MV-4-11 (cell line): ENCODE results near the gene TOM1L2.
A peak's percentile ranks its signal among the peaks of the same experiment; 100 is the strongest.
"Not testable (repeated sequence)": the region's sequence is repeated elsewhere in the genome, so short reads cannot be mapped to it uniquely, and the experiment has no call there.

Experiments used
- DNase-seq: peaks from one replicate; lab custom pipeline; 2025; lab: John Stamatoyannopoulos, UW

TOM1L2 gene

DNA sequence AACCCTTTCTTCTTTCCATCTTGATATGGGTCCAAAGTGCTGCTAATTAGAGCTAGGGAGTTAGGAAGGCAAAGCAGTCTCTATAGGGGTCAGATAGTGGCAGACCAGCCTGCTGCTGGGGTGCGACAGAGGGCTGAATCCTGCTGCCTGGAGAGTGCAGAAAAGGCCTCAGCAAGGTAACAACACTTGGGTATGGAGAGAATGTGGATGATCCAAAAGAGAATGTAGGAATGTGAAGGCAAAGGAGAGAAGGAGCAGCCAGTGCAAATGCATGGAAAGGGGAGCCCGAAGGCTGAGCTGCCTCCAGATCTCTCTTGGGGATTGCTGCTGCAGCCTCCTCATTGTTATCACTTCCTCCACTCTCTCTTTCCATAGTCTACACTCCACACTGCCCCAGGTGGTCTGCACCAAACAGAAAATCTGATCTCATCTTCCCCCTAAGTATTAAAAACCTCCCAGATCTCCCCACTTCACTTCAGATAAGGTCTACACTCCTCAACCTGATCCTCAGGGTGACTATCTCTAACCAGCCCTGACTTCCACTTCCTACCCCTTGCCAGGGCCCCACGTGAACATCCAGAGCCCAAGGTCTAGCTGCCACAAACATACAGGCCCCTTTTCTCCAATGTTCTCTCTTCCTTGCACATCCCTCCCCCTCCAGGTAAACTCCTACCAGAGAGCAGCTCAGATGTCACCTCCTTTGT, 28.8 kb downstream of the TOM1L2 start:
- DNase-seq: no peak

DNA sequence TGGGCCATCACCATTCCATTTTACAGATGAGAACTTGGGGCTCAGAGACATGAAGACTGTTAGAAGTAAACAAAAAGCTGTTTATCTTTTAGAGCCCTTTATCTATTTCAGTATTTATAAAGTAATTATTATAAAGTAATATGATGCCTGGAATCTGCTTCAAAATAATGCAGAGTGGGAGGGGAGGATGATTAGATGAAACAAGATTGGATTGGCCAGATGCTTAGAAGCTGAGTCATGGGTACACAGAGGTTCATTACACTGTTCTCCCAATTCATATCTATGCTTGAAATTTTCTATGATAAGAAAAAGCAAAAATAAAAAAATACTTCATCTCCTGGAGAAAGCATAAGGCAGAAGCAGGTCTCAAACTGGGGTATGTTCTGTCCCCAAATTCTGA, 29.4 kb downstream of the TOM1L2 start:
- DNase-seq: no peak

DNA sequence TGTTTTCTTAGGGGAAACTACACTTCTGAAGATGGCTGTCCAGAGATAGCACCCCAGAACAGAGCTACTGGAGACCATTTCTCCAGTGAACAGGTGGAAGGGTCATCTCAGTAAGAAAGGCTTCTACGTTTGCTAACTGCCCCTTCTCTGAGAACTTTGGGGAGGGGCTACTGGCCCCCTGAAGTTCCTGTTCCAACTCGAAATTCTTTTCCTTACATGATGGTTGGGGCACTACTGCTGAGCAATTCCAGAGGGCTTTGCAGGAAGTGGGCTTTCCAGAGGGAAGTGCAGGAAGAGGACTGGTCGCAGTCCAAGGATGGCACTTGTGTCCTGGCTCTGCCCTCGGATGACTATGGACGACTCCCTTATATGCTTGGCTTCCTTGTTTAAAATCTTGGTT, 31.2 kb downstream of the TOM1L2 start:
- no peak for DNase-seq

DNA sequence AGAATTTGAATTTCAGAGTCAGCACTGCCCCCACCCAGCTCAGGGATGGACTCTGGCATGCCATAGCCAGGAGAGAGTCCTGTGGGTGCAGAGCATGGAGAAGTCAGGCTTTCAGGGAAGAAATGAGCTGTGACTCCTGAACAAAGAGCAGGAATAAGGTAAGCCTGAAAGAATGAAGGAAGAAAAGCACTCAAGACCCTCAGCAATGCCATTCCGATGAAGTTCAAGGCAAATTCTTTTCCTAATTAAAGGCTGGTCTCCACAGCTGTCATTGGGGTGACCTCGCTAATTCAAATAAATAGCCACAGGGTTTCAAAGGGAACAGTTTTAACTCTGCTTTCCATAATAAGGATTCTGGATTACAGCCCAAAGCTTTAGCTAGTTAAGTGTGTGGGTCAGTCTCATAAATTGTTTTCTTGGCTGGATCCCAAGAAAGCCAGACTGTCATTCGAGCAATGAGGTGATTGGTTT, 31.7 kb downstream of the TOM1L2 start:
- no peak for DNase-seq

DNA sequence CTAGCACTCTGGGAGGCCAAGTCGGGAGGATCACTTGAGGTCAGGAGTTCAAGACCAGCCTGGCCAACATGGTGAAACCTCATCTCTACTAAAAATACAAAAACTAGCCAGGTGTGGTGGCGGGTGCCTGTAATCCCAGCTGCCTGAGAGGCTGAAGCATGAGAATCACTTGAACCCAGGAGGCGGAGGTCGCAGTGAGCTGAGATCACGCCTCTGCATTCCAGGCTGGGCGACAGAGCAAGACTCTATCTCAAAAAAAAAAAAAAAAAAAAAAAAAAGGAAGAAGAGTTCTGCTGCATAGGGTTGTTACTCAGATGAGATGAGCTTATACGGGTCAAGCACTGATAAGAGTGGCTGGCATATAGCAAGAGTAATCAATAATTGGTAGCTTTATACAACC, 32.3 kb downstream of the TOM1L2 start:
- DNase-seq: not testable (repeated sequence)

DNA sequence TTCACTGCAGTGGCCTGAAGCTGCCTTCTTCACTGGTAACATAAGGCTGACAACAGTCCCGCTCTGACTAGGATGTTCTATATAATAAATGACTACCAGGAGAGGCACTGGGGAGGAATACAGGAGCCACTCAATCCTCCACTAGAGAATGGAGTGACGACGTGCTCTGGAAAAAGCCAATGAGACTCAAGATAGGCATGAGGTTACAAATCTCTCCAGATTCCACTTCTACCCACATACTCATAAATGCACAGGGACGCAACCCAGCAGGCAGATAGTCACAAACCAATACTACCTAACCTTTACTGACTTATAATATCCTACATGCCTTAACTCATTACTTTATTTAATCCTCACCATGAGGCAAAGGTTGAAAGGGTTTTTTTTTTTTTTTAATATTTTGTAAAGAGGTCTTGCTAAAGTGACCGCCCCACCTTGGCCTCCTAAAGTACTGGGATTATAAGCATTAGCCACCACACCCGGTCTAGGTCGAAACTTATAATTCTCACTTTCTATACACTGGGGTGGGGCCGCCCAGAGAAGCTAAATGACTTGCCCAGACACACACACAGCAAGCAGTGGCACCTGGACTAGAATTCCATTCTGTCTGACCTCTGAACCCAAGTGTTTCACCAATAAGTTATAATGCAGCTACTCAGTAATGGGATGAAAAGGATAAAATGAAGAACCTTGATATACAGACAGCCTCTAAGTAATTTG, 33.7 kb downstream of the TOM1L2 start:
- DNase-seq: no peak

DNA sequence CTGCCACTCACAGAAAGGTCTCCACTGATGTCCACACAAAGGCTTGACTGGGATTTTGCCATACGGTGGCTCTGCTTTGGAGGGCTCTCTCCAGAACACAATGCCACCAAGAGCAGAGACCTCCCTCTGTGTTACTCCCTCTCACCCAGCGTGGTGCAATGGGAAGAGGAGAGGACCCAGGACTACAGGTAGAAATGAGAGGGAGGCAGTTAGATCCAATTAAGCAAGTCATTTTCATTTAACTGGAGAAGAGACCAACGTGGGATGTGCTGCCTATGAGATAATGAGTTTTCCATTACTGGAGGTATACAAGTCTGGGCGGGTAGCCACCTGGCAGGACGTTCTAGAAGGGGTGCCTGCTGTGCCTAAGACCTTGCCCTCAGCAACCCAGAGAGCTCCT, 34.2 kb downstream of the TOM1L2 start:
- DNase-seq: no peak

DNA sequence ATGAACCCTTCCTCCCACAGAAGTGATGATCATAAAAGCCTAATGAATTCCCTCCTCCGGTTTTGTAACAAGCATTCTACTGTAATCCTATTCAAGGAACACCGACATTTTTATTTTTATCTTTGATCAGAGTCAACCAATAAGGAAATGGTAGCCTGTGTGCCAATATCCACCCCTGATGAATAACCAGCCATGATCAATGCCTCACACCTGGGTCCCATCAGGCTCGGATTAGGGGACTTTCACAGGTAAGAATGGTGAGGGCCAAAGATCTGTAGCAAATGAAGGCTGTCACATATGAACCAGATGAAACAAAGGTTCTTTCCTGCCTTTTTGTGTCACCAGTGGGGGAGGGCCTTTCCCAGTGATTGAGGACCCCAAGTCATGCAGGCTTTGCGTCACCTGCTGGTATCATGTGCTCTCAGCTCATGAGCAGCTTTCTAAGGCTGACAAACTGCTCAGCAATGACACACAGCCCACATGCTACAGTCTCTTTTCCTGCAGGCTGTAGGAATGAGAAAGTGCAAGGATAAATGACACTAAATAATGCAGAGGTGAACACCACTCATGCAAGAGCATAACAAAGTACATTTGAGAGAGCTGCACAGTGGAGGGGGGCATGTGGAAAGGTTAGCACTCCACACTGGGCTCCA, 34.9 kb downstream of the TOM1L2 start:
- DNase-seq: no peak

DNA sequence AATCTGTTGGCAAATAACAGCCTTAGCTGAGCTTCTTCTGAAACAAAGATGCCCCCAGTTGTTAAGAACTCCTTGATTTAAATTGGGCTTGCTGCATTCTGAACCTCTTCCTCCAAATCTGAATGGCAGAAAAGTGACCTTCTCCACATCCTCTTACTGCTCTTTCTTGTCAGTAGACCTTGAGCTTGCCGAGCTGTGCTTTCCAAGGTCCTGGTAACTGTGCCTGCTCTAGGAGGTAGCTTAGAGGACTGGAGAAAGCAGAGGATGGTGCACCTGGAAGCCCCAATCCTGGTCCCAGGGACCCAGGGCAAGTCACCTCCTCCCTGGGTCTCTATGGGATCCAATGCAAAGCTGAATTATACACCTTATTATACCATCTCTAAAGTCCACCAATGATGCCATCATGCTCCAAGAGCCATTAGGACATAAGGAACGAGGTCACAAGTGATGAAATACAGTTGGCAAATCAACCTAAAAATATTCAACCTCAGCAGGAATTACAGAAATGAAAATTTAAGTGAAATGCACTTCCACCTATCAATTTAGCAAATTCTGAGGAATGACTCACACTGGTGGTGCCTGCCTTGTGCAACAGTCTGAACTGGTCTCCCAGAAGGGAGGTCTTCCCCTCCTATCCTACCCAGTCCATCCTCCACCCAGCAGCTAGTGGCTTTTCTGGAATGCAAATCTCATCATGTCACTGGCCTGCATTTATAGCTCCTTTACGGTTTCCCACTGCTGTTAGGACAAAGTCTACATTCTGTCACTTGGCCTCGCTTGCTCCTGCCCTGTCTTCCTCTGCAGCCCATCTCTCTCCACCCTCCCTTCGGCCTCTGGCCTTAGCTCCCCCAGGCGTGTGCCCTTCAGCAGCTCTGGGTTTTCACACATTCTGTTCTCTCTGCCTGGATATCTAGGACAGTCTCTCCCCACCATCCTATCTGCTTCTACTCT, 36.6 kb downstream of the TOM1L2 start:
- DNase-seq: peak; percentile 96

DNA sequence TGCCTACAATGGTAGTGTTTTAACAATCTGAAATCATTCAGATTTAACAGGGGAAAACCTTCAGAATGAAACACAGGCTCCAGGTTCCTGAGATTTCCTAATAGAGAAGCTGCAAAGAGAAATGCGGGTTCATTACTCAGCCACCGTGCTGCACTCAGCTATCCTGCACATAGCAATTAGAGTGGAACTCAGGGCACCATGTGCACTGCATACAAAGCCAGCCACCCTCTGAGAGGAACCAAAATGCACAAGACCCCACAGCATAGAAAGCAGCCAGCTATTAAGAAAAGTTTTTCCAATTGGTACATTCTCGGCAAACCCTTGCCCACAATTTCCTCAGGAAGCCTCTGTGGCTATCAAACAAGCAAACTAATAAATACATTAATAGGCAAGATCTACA, 37.4 kb downstream of the TOM1L2 start:
- DNase-seq: no peak

DNA sequence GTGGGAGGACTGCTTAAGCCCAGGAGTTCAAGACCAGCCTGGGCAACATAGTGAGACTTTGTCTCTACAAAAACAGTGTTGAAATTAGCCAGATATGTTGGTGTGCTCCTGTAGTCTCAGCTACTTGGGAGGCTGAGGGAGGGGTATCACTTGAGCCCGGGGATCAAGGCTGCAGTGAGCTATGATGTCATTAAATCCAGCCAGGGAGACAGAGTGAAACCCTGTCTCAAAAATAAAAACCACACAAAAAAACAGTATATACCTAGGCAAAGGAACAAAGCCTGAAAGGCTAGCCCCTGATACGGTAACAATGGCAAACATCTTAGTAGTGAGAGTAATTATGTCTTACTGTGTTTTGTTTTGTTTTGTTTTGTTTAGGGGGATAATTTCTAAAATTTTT, 38.0 kb downstream of the TOM1L2 start:
- DNase-seq: no peak

DNA sequence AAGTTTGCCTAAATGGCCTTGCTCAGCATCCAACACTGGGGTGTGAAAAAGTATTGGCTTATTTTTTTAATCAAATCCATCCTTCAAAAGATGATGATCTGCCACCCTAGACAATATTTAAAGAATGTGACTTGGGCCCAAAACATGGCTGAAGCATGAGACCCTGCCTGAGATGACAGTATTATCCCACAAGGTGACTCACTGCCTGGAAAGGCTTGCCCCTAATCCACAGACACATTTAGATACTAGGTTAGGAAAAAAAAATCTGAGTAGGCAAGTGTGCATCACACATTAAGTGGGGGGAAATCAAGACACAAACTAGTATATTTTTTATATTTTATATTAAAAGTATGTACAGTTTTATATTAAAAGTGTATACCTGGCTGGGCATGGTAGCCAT, 38.4 kb downstream of the TOM1L2 start:
- no peak for DNase-seq

DNA sequence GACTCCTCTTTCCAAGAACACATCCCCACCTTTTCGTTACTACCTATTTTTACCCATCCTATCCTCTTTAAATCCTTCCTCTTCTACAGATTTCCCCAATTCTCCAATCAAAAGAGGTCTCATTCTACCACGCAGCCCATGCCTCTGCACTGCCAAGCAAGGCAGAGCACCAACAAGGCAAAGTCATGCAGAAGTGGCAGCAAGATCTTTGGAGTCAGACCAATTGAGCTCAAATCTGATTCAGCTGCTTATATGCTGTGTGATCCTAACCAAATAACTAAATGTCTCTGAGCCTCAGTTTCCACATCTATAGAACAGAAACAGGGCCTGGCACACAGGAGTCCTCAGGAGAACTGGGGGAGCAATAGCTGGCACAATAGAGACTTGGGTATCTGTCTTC, 41.0 kb downstream of the TOM1L2 start:
- DNase-seq: no peak

DNA sequence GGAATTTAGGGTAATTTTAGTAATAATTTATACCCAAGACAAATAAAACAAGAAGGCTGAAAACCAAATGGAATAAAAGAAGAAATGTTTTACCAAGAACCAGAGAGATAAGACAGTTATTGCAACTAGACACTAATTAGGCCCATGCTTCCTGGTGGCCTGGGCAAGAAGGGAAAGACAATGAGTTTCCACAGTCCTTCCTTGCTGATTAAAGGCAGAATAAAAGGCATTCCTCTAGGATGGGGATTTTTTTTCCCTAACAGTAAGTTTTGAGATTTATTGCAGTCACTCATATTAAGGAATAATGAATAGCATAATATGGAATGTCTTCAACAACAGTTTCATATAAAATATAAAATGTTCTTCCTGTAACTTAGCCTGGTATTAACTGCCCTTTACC, 41.5 kb downstream of the TOM1L2 start:
- no peak for DNase-seq

DNA sequence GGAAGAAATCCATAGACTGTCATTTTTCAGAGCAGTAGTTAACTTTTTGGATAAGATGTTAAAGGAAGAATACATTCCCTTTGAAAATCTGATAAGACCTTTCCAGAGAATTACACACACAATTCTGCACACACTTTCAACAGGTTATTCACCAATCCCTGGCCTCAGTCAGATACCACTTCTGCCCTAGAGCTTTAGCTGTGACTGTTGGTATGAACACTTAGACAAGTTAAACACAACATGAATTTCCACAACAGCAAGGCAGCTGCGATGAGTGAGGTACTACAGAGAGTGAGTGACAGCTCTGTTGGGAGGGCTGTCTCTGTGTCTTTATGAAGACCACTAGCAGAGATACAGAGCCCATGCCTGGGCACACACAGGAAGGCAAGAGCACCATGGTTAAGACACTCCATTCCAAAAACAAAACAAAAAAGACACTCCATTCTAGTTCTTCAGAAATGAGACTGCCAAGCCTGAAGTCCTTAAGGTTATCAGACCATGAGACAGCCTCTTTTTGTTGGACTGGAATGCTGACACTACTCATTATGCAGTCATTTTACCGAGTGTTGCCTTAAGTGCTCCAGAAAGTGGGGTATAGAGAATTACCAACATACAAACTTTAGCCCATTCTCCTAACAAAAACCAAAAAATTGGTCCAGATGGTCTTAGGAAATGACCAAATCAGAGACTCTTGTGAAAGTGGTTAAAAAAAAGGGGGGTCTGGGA, 42.4 kb downstream of the TOM1L2 start:
- no peak for DNase-seq

DNA sequence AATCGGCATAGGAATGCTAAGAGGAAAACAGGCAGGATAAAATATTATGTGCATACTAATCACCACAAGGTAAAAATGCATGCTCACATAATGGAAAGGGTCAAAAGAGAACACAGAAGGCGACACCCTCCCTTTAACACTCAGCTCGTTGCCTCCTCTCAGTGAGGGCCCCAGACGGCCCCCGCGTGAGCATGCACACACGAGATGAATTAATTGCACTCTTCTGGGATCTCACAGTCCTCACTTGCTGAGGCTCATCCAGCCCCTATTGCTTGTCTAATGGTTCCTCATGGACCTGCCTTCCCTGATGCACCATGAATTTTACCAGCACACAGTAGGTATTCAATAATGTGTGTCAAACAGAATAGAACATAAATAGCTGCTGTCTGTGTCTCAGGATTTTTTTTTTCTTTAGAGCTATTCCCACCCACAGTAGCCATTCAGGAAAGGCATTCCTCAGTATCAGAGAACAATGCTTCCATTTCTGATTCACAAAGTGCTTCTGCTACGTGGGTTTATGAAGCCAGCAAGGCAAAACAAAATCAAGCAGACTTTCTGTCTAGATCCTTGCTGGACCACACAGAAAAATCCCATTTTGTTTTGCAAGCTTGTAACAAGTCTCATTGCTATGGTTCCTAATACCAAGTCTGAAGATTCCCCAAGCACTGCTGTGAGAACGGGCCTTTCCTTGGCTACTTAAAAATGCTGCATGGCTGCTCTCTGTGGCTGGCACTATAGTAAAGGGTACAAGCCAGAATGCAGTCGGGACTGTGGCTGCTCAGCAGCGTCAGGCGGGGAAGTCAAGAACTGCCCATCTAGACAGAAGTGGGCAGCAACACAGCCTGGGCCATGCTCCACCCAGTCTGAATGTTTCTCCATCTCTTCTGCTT, 43.6 kb downstream of the TOM1L2 start:
- no peak for DNase-seq

DNA sequence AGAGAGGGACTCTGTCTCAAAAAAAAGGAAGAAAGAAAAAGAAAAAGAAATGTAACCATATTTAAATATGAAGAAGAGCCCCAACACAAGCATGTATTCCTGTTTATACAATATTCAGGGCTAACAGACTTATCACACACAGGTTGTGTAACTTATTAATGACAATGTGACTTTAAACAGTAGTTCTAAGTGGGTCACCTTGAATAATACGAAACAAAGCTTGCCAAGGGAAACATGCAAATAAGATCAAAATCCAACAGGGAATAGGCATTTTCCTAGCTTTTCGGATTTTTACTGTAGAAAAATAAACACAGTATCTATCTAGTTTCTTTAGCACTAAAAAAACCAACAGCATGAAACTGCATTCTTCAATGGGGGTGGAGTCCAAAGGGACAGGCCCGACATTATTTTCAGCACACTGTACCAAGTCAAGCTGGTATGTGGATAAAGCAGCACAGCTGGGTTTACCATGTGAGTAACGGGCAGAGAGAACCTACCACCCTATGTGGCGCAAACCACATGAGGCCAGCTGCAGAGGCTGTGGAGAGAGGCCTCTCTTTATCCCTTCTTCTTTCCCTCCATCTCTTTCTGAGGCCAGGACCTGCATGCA, 45.3 kb downstream of the TOM1L2 start:
- DNase-seq: peak; percentile 62

DNA sequence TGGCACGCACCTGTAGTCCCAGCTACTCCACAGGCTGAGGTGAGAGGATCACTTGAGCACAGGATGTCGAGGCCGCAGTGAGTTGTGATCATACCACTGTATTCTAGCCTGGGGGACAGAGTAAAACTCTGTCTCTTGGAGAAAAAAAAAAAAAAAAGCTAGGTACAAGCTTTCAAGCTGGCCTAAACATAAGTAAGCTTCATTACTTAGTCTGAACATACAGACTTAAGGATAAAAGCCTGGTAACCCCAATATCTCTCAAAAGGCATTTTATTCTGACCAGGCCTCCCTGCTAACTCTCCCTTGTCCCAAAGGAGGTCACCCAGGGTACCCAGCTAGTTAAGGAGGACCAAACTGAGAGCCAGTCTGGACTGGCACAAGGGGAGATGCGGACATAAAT, 46.2 kb downstream of the TOM1L2 start:
- no peak for DNase-seq

DNA sequence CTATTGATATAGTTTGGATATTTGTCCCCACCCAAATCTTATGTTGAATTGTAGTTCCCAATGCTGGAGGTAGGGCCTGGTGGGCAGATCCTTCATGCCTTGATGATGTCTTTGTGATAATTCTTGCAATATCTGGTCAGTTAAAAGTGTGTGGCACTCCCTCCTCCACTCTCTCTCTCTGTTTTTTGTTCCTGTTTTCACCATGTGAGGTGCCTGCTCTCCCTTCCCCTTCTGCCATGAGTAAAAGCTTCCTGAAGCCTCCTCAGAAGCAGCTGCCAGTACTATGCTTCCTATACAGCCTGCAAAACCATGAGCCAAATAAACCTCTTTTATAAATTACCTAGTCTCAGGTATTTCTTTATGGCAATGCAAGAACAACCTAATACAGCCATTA, 47.3 kb downstream of the TOM1L2 start:
- peak; percentile 79 for DNase-seq
